SK-N-SH (cell line): ENCODE data around the gene PSMD4. TPM values are rescaled to one million over a fixed set of nuclear protein-coding genes. Genes with fewer than 3 reads are reported as not detected.
A peak's percentile ranks its signal among the peaks of the same experiment; 100 is the strongest.

Experiments used
- CTCF ChIA-PET: fragments of 300-600, 350-600 bp; formaldehyde crosslinking; extraction: SDS; loops from one replicate; lab custom pipeline; 2021; lab: Yijun Ruan, JAX
- POLR2A ChIA-PET: fragments of 350-600 bp; sonication (Branson Sonifier 250); formaldehyde crosslinking; extraction: SDS; loops from one replicate; lab custom pipeline; 2020; ENCODE audit warnings: antibody characterized with exemption, inconsistent platforms; lab: Yijun Ruan, JAX
- DNase-seq: peaks from one replicate; pipeline ENCODE4 v3.0.0; 2012
- H2AFZ ChIP-seq: fragments of 200-600 bp; sonication (generic); 2 replicates; pipeline ENCODE4 v1.8.1; 2016; ENCODE audit warnings: antibody characterized with exemption, mild to moderate bottlenecking, low read depth
- H3F3A ChIP-seq: fragments of 200-600 bp; sonication (generic); replicated peaks from 2 replicates; pipeline ENCODE3; 2016; ENCODE audit warnings: antibody characterized with exemption, mild to moderate bottlenecking; ENCODE audit not compliant: insufficient read depth
- H3K27ac ChIP-seq, 2 experiments: fragments of 200-500 bp in 1 of 2; fragments of 200-600 bp in 1 of 2; sonication (Bioruptor generic) in 1 of 2; sonication (generic), shearing (Covaris generic) in 1 of 2; 2 replicates each; pipeline versions ENCODE4 v1.5.1 to v1.6.1; 2014 to 2016; ENCODE audit warnings: low read depth in 2 of 2, inconsistent platforms in 1 of 2, low read length in 1 of 2, mild to moderate bottlenecking in 1 of 2, mixed read lengths in 1 of 2
- H3K27me3 ChIP-seq: fragments of 200-600 bp; sonication (generic), shearing (Covaris generic); 2 replicates; pipeline ENCODE4 v1.6.1; 2016; ENCODE audit warnings: mixed run types; ENCODE audit not compliant: insufficient read depth
- H3K36me3 ChIP-seq, 2 experiments: fragments of 200-500 bp in 1 of 2; fragments of 200-600 bp in 1 of 2; sonication (Bioruptor generic) in 1 of 2; sonication (generic) in 1 of 2; replicated peaks in 1 of 2; 2 replicates each; pipeline versions ENCODE3 to v1.5.1; 2014 to 2016; ENCODE audit warnings: low read length in 1 of 2, mild to moderate bottlenecking in 1 of 2; ENCODE audit not compliant: insufficient read depth in 2 of 2, control insufficient read depth in 1 of 2
- H3K4me1 ChIP-seq, 2 experiments: fragments of 200-500 bp in 1 of 2; fragments of 200-600 bp in 1 of 2; sonication (Bioruptor generic) in 1 of 2; sonication (generic), shearing (Covaris generic) in 1 of 2; 2 replicates each; pipeline versions ENCODE4 v1.5.1 to v1.6.1; 2014 to 2016; ENCODE audit warnings: low read depth in 1 of 2, low read length in 1 of 2, mixed run types in 1 of 2; ENCODE audit not compliant: insufficient read depth in 2 of 2, control insufficient read depth in 1 of 2
- H3K4me2 ChIP-seq: fragments of 200-600 bp; sonication (generic), shearing (Covaris generic); 2 replicates; pipeline ENCODE4 v1.6.1; 2017; ENCODE audit warnings: mixed run types
- H3K4me3 ChIP-seq, 2 experiments: fragments of 200-500 bp in 1 of 2; fragments of 200-600 bp in 1 of 2; sonication (Bioruptor generic) in 1 of 2; sonication (generic), shearing (Covaris generic) in 1 of 2; 2 replicates each; pipeline versions ENCODE4 v1.5.1 to v1.8.1; 2014 to 2016; ENCODE audit warnings: low read depth in 2 of 2, inconsistent platforms in 1 of 2, low read length in 1 of 2, mild to moderate bottlenecking in 1 of 2, mixed read lengths in 1 of 2, moderate library complexity in 1 of 2
- H3K79me2 ChIP-seq: fragments of 200-600 bp; sonication (generic); 2 replicates; pipeline ENCODE4 v1.8.1; 2017; ENCODE audit warnings: mild to moderate bottlenecking; ENCODE audit not compliant: insufficient read depth
- H3K9ac ChIP-seq: fragments of 200-600 bp; sonication (generic); 2 replicates; pipeline ENCODE4 v1.6.1; 2017; ENCODE audit warnings: mixed run types
- H3K9me2 ChIP-seq: fragments of 200-600 bp; sonication (generic); 2 replicates; pipeline ENCODE4 v1.6.1; 2017; ENCODE audit warnings: mixed run types
- H3K9me3 ChIP-seq: fragments of 200-600 bp; sonication (generic); 2 replicates; pipeline ENCODE4 v1.6.1; 2017; ENCODE audit warnings: mixed run types, mild to moderate bottlenecking, moderate library complexity
- H4K20me1 ChIP-seq: fragments of 200-600 bp; sonication (generic); 2 replicates; pipeline ENCODE4 v1.6.1; 2017; ENCODE audit warnings: mild to moderate bottlenecking, mixed run types; ENCODE audit not compliant: insufficient read depth
- CHD2 ChIP-seq: fragments of 150-350 bp; IDR thresholded peaks from 2 replicates; pipeline ENCODE4 v1.6.1; 2018; ENCODE audit warnings: low read length; ENCODE audit not compliant: partially characterized antibody
- FOXM1 ChIP-seq: IDR thresholded peaks from 2 replicates; pipeline ENCODE4 v1.4.0; 2012; ENCODE audit warnings: low read depth, mild to moderate bottlenecking
- GATA2 ChIP-seq: sonication (generic); formaldehyde crosslinking; IDR thresholded peaks from 2 replicates; pipeline ENCODE4 v1.5.0; 2020; ENCODE audit warnings: mild to moderate bottlenecking, missing genetic modification reagents
- MEF2A ChIP-seq: IDR thresholded peaks from 2 replicates; pipeline ENCODE4 v1.4.0; 2012; ENCODE audit warnings: low read depth, borderline replicate concordance
- NFIC ChIP-seq: IDR thresholded peaks from 2 replicates; pipeline ENCODE4 v1.4.0; 2012; ENCODE audit warnings: borderline replicate concordance
- PBX3 ChIP-seq: IDR thresholded peaks from 2 replicates; pipeline ENCODE4; 2012
- RFX5 ChIP-seq: IDR thresholded peaks from 2 replicates; pipeline ENCODE4 v1.6.1; 2012; ENCODE audit warnings: mild to moderate bottlenecking, improper control_type of control experiment, low read length
- SMC3 ChIP-seq: IDR thresholded peaks from 2 replicates; pipeline ENCODE4 v1.6.1; 2012; ENCODE audit warnings: low read depth, low read length, improper control_type of control experiment
- TAF1 ChIP-seq: IDR thresholded peaks from 2 replicates; pipeline ENCODE4 v1.6.1; 2012; ENCODE audit warnings: low read depth, mild to moderate bottlenecking, low read length, moderate library complexity, borderline replicate concordance
- YY1 ChIP-seq: IDR thresholded peaks from 2 replicates; pipeline ENCODE4 v1.4.0; 2012; ENCODE audit warnings: low read depth, mild to moderate bottlenecking
- WGBS: methylation state at CpG from one replicate; pipeline ENCODE4 v1.1.6; 2017; ENCODE audit warnings: low lambda C conversion rate; 5-methylcytosine and 5-hydroxymethylcytosine counted together
- polyA plus RNA-seq, 3 experiments: library from polyadenylated mRNA; depleted of rRNA; stranded (reverse); fragments of >200 nt; gene quantifications; 2 replicates each; pipeline ENCODE4 v1.2.3, GENCODE V29; 2012
- TF ChIP-seq, protein P1 (sequence below): IDR thresholded peaks from 2 replicates; pipeline ENCODE4 v1.6.1; 2012; ENCODE audit warnings: mild to moderate bottlenecking, low read depth, low read length, moderate library complexity
- TF ChIP-seq, protein P2 (sequence below): fragments of 150-350 bp; IDR thresholded peaks from 2 replicates; pipeline ENCODE4 v1.6.1; 2016; ENCODE audit warnings: mild to moderate bottlenecking, low read depth, low read length

Gene PSMD4
- polyA plus RNA-seq, 1 of the 3 experiments (the other 2 are of a cell fraction), result 419 TPM

DNA sequence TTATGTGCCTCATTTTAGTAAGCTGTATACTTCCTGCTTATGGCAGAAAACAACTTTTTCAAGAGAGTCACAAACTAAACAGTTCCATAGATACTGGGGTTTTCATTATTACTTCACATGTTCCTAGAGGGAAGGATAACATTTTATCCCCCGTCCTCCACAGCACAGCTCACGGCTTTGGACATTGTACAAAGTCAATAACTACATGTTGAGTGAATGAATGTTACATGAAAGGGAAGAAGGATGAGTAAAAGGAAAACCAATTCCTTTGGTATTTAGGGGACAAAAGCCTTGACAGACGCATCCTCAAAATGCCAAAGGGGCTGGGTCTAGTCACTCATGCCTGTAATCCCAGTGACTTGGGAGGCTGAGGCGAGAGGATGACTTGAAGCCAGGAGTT is 57.9 kb downstream of the PSMD4 start:
- Histone ChIP-seq H3K9me3 (no peaks in the 10 kb centered on the region), H3K27ac (peak overlapping the region in 1 of 2 experiments; percentile 90; a peak in 2 of 4 replicates), H3K4me3 (no peak overlapping the region), H3K4me1 (peaks cover 27 to 44% of the 10 kb centered on the region in 2 experiments), H3K27me3 (no peaks in the 10 kb centered on the region), H3K79me2 (peaks cover 44% of the 10 kb centered on the region; the same call in 1 of the 2 replicates), H3K9me2 (no peaks in the 10 kb centered on the region), H3K4me2 (peak overlapping the region; percentile 59), H2AFZ (no peak overlapping the region), H3K36me3 (peaks cover 31 to 55% of the 10 kb centered on the region in 2 experiments), H4K20me1 (peaks cover 14% of the 10 kb centered on the region), H3F3A (peaks cover 39% of the 10 kb centered on the region), H3K9ac (peak overlapping the region; percentile 47; the same call in 1 of the 2 replicates)
- TF ChIP-seq YY1, result no peak
- no peak for TF ChIP-seq NFIC
- 95% methylated on average over 4 of the region's 4 CpGs for WGBS
- ChIA-PET CTCF (interaction anchor here (0.9 to 15.1 kb wide), 3 partner anchors 10 to 213 kb away, joined by 4 to 309 read pairs (median 43); no protein-coding TSS in a partner anchor), POLR2A (no interaction called here)
- DNase-seq, result no peak

DNA sequence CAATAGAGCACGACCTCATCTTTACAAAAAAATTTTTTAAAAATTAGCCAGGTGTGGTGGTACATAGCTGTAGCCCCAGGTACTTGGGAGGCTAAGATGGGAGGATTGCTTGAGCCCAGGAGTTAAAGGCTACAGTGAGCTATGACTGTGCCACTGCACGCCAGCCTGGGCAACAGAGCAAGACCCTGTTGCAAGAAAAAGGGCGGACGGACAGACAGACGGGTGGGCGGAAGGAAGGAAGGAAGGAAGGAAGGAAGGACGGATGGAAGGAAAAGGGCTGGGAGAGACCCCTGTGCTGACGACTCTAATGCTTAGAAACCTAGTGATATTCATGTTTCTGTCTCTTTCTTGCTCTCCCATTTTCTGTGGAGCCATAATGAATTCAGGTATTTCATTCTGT is 58.3 kb downstream of the PSMD4 start:
- no peaks in the 10 kb centered on the region for H3K9me3 ChIP-seq
- no peak for TF ChIP-seq SMC3
- no peak for TF ChIP-seq PBX3
- no peak for TF ChIP-seq MEF2A
- TF ChIP-seq YY1, result no peak
- TF ChIP-seq, protein P1, sequence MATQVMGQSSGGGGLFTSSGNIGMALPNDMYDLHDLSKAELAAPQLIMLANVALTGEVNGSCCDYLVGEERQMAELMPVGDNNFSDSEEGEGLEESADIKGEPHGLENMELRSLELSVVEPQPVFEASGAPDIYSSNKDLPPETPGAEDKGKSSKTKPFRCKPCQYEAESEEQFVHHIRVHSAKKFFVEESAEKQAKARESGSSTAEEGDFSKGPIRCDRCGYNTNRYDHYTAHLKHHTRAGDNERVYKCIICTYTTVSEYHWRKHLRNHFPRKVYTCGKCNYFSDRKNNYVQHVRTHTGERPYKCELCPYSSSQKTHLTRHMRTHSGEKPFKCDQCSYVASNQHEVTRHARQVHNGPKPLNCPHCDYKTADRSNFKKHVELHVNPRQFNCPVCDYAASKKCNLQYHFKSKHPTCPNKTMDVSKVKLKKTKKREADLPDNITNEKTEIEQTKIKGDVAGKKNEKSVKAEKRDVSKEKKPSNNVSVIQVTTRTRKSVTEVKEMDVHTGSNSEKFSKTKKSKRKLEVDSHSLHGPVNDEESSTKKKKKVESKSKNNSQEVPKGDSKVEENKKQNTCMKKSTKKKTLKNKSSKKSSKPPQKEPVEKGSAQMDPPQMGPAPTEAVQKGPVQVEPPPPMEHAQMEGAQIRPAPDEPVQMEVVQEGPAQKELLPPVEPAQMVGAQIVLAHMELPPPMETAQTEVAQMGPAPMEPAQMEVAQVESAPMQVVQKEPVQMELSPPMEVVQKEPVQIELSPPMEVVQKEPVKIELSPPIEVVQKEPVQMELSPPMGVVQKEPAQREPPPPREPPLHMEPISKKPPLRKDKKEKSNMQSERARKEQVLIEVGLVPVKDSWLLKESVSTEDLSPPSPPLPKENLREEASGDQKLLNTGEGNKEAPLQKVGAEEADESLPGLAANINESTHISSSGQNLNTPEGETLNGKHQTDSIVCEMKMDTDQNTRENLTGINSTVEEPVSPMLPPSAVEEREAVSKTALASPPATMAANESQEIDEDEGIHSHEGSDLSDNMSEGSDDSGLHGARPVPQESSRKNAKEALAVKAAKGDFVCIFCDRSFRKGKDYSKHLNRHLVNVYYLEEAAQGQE, result no peak
- TF ChIP-seq, protein P2, sequence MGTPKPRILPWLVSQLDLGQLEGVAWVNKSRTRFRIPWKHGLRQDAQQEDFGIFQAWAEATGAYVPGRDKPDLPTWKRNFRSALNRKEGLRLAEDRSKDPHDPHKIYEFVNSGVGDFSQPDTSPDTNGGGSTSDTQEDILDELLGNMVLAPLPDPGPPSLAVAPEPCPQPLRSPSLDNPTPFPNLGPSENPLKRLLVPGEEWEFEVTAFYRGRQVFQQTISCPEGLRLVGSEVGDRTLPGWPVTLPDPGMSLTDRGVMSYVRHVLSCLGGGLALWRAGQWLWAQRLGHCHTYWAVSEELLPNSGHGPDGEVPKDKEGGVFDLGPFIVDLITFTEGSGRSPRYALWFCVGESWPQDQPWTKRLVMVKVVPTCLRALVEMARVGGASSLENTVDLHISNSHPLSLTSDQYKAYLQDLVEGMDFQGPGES, result no peak
- TF ChIP-seq FOXM1, result no peak
- TF ChIP-seq TAF1, result no peak
- TF ChIP-seq RFX5, result no peak
- no peak for TF ChIP-seq GATA2
- no peak for TF ChIP-seq CHD2
- peaks cover 14% of the 10 kb centered on the region for H4K20me1 ChIP-seq
- H3F3A ChIP-seq, result peaks cover 40% of the 10 kb centered on the region
- peak overlapping the region in 1 of 2 experiments; percentile 90; a peak in 1 of 4 replicates for H3K27ac ChIP-seq
- peaks cover 48% of the 10 kb centered on the region; the same call in 1 of the 2 replicates for H3K79me2 ChIP-seq
- ChIA-PET POLR2A (no interaction called here), CTCF (interaction anchor here (0.9 to 15.1 kb wide), 3 partner anchors 11 to 213 kb away, joined by 4 to 309 read pairs (median 43); no protein-coding TSS in a partner anchor)
- WGBS, result 94% methylated on average over 8 of the region's 8 CpGs
- H3K36me3 ChIP-seq, result peaks cover 33 to 51% of the 10 kb centered on the region in 2 experiments
- no peak overlapping the region for H3K9ac ChIP-seq
- H3K4me1 ChIP-seq, result peaks cover 27 to 44% of the 10 kb centered on the region in 2 experiments
- peak overlapping the region; percentile 59 for H3K4me2 ChIP-seq
- H3K27me3 ChIP-seq, result no peaks in the 10 kb centered on the region
- no peak overlapping the region for H3K4me3 ChIP-seq
- no peak overlapping the region for H2AFZ ChIP-seq
- no peaks in the 10 kb centered on the region for H3K9me2 ChIP-seq
- no peak for DNase-seq
